ENCODE data around the gene SYK. TPM values are rescaled to one million over a fixed set of nuclear protein-coding genes. Genes with fewer than 3 reads are reported as not detected.
A peak's percentile ranks its signal among the peaks of the same experiment; 100 is the strongest.

The SYK gene
- total RNA-seq, 4 donors from 2014 or later = 43.7 to 54.9 (median 47.9) TPM

GRCh38 chr9:90795084-90795483 lies 6.5 kb upstream of the SYK start:
- Histone ChIP-seq H3K27ac (no peak overlapping the region), H3K9me3 (no peaks in the 10 kb centered on the region), H3K36me3 (no peaks in the 10 kb centered on the region), H3K27me3 (peaks cover 0 to 9% (median 0%) of the 10 kb centered on the region in 4 donors), H3K4me3 (no peak overlapping the region), H3K4me1 (no peaks in the 10 kb centered on the region)
- DNase-seq = no peak
- intact Hi-C loops (cut with DNase I) = no loop called here
- WGBS, 2 donors = 69 to 70% methylated on average over 3 of the region's 3 CpGs
- TF ChIP-seq CTCF (IDR thresholded peaks at IDR 0.05) (no peak), POLR2A (IDR thresholded peaks at IDR 0.05) (no peak)

- Histone ChIP-seq H3K4me3 (no peak overlapping the region), H3K9me3 (no peaks in the 10 kb centered on the region), H3K36me3 (no peaks in the 10 kb centered on the region), H3K27ac (no peak overlapping the region), H3K4me1 (peaks cover 1 to 4% (median 3%) of the 10 kb centered on the region in 3 donors), H3K27me3 (peaks cover 0 to 16% (median 0%) of the 10 kb centered on the region in 4 donors)
- WGBS, 2 donors = 69 to 82% methylated on average over 5 of the region's 5 CpGs
- intact Hi-C loops (cut with DNase I) = no loop called here
- no peak for DNase-seq
- TF ChIP-seq CTCF (IDR thresholded peaks at IDR 0.05) (no peak), POLR2A (IDR thresholded peaks at IDR 0.05) (no peak)
Measured at GRCh38 chr9:90795871-90796317, 5.7 kb upstream of the SYK start.

DNA sequence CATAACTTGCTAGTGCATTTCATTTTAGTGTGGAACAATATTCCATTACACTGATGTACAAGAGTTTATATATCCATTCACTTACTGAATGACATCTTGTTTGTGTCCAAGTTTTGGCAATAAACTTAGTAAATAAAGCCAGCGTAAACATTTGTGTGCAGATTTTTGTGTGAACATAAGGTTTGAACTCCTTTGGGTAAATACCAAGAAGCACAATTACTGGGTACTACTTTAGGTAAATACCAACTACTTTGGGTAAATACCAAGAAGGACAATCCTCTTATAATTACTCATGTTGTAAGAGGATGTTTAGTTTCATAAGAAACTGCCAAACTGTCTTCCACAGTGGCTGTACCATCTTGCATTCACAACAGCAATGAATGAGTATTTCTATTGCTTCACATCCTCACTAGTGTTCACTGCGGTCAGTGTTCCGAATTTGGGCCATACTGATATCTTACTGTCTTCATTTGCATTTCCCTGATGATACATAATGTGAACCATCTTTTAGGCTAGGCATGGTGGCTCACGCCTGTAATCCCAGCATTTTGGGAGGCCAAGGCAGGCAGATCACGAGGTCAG lies 2.3 kb upstream of the SYK start:
- H3K36me3 ChIP-seq = no peaks in the 10 kb centered on the region
- H3K27me3 ChIP-seq = peaks cover 0 to 30% (median 0%) of the 10 kb centered on the region in 4 donors
- H3K4me1 ChIP-seq = peaks cover 11 to 37% (median 12%) of the 10 kb centered on the region in 3 donors
- H3K4me3 ChIP-seq = no peak overlapping the region
- no peak for DNase-seq
- TF ChIP-seq CTCF (IDR thresholded peaks at IDR 0.05) = no peak
- TF ChIP-seq POLR2A (IDR thresholded peaks at IDR 0.05) = no peak
- no peaks in the 10 kb centered on the region for H3K9me3 ChIP-seq
- intact Hi-C loops (cut with DNase I) = no loop called here
- 67 to 78% methylated on average over 3 to 5 of the region's 5 CpGs for WGBS, 2 donors
- H3K27ac ChIP-seq = no peak overlapping the region

- intact Hi-C loops (cut with DNase I) = no loop called here
- Histone ChIP-seq H3K27me3 (peaks cover 0 to 25% (median 0%) of the 10 kb centered on the region in 4 donors), H3K9me3 (no peaks in the 10 kb centered on the region), H3K4me1 (peaks cover 11 to 49% (median 16%) of the 10 kb centered on the region in 3 donors), H3K27ac (peak overlapping the region; percentile 85 to 88 (median 88)), H3K36me3 (no peaks in the 10 kb centered on the region), H3K4me3 (peak overlapping the region; percentile 58 to 70 (median 64))
- TF ChIP-seq POLR2A (IDR thresholded peaks at IDR 0.05) (no peak), CTCF (IDR thresholded peaks at IDR 0.05) (no peak)
- WGBS, 2 donors = 6 to 10% methylated on average over 5 to 8 of the region's 29 CpGs
- DNase-seq = no peak
Measured at GRCh38 chr9:90801973-90802322, 329 bp downstream of the SYK start.

- H3K27ac ChIP-seq = peak overlapping the region; percentile 85 to 88 (median 88)
- DNase-seq = no peak
- intact Hi-C loops (cut with DNase I) = no loop called here
- H3K9me3 ChIP-seq = no peaks in the 10 kb centered on the region
- H3K36me3 ChIP-seq = no peaks in the 10 kb centered on the region
- WGBS, 2 donors = 26 to 28% methylated on average over 3 of the region's 3 CpGs
- peak overlapping the region; percentile 58 to 70 (median 64) for H3K4me3 ChIP-seq
- TF ChIP-seq POLR2A (IDR thresholded peaks at IDR 0.05) = no peak
- TF ChIP-seq CTCF (IDR thresholded peaks at IDR 0.05) = no peak
- H3K4me1 ChIP-seq = peaks cover 11 to 49% (median 16%) of the 10 kb centered on the region in 3 donors
- peaks cover 0 to 25% (median 0%) of the 10 kb centered on the region in 4 donors for H3K27me3 ChIP-seq
Measured at GRCh38 chr9:90802386-90802985, 867 bp downstream of the SYK start.
